ENCODE data around the gene PDZD4.

The PDZD4 gene

GRCh38 chrX:153816831-153817690, 13.3 kb downstream of the PDZD4 start:
- TF ChIP-seq GATA2 (IDR thresholded peaks at IDR 0.05; ENCODE audit: low read depth, low read length) (no peak), GATA3 (IDR thresholded peaks at IDR 0.05; ENCODE audit: low read depth, low read length) (no peak)

- TF ChIP-seq GATA3 (IDR thresholded peaks at IDR 0.05; ENCODE audit: low read depth, low read length): no peak
- TF ChIP-seq GATA2 (IDR thresholded peaks at IDR 0.05; ENCODE audit: low read depth, low read length): no peak
Measured at GRCh38 chrX:153814591-153815315, 15.6 kb downstream of the PDZD4 start.

- TF ChIP-seq GATA3 (IDR thresholded peaks at IDR 0.05; ENCODE audit: low read depth, low read length) (no peak), GATA2 (IDR thresholded peaks at IDR 0.05; ENCODE audit: low read depth, low read length) (no peak)
Measured at GRCh38 chrX:153813161-153813560, 17.2 kb downstream of the PDZD4 start.

GRCh38 chrX:153812220-153812619, 18.1 kb downstream of the PDZD4 start:
- no peak for TF ChIP-seq GATA2 (IDR thresholded peaks at IDR 0.05; ENCODE audit: low read depth, low read length)
- no peak for TF ChIP-seq GATA3 (IDR thresholded peaks at IDR 0.05; ENCODE audit: low read depth, low read length)

- TF ChIP-seq GATA2 (IDR thresholded peaks at IDR 0.05; ENCODE audit: low read depth, low read length) (no peak), GATA3 (IDR thresholded peaks at IDR 0.05; ENCODE audit: low read depth, low read length) (no peak)
Measured at GRCh38 chrX:153807976-153808375, 22.4 kb downstream of the PDZD4 start.

GRCh38 chrX:153806999-153807575, 23.3 kb downstream of the PDZD4 start:
- no peak for TF ChIP-seq GATA2 (IDR thresholded peaks at IDR 0.05; ENCODE audit: low read depth, low read length)
- TF ChIP-seq GATA3 (IDR thresholded peaks at IDR 0.05; ENCODE audit: low read depth, low read length): no peak

- TF ChIP-seq GATA2 (IDR thresholded peaks at IDR 0.05; ENCODE audit: low read depth, low read length) (no peak), GATA3 (IDR thresholded peaks at IDR 0.05; ENCODE audit: low read depth, low read length) (no peak)
Measured at GRCh38 chrX:153805436-153805835, 24.9 kb downstream of the PDZD4 start.

GRCh38 chrX:153804621-153805020, 25.7 kb downstream of the PDZD4 start:
- TF ChIP-seq GATA2 (IDR thresholded peaks at IDR 0.05; ENCODE audit: low read depth, low read length) (no peak), GATA3 (IDR thresholded peaks at IDR 0.05; ENCODE audit: low read depth, low read length) (no peak)

- TF ChIP-seq GATA2 (IDR thresholded peaks at IDR 0.05; ENCODE audit: low read depth, low read length): no peak
- no peak for TF ChIP-seq GATA3 (IDR thresholded peaks at IDR 0.05; ENCODE audit: low read depth, low read length)
Measured at GRCh38 chrX:153804100-153804595, 26.2 kb downstream of the PDZD4 start.

GRCh38 chrX:153803211-153804099, 26.9 kb downstream of the PDZD4 start:
- no peak for TF ChIP-seq GATA2 (IDR thresholded peaks at IDR 0.05; ENCODE audit: low read depth, low read length)
- no peak for TF ChIP-seq GATA3 (IDR thresholded peaks at IDR 0.05; ENCODE audit: low read depth, low read length)

GRCh38 chrX:153802513-153803045, 27.8 kb downstream of the PDZD4 start:
- TF ChIP-seq GATA2 (IDR thresholded peaks at IDR 0.05; ENCODE audit: low read depth, low read length): no peak

- TF ChIP-seq GATA2 (IDR thresholded peaks at IDR 0.05; ENCODE audit: low read depth, low read length) (no peak), GATA3 (IDR thresholded peaks at IDR 0.05; ENCODE audit: low read depth, low read length) (no peak)
Measured at GRCh38 chrX:153801669-153802068, 28.7 kb downstream of the PDZD4 start.

- TF ChIP-seq GATA3 (IDR thresholded peaks at IDR 0.05; ENCODE audit: low read depth, low read length) (no peak), GATA2 (IDR thresholded peaks at IDR 0.05; ENCODE audit: low read depth, low read length) (no peak)
Measured at GRCh38 chrX:153800746-153801145, 29.6 kb downstream of the PDZD4 start.
